GM19452 (cell line): ENCODE measurements around the gene PPM1E.
"Not testable (repeated sequence)": the region's sequence is repeated elsewhere in the genome, so short reads cannot be mapped to it uniquely, and the experiment has no call there.

Experiments used
- ATAC-seq: cut with Tn5 transposase; IDR thresholded peaks from one replicate; pipeline ENCODE4 v1.9.1; 2021; ENCODE audit not compliant: unreplicated experiment

PPM1E gene

GRCh38 chr17:58778482-58778881, 22.8 kb downstream of the PPM1E start:
- ATAC-seq, result not testable (repeated sequence)

- ATAC-seq, result no peak
Observed at GRCh38 chr17:58779446-58779845, 23.8 kb downstream of the PPM1E start.

GRCh38 chr17:58783380-58783779, 27.7 kb downstream of the PPM1E start:
- no peak for ATAC-seq

- no peak for ATAC-seq
Observed at GRCh38 chr17:58785097-58785496, 29.4 kb downstream of the PPM1E start.

DNA sequence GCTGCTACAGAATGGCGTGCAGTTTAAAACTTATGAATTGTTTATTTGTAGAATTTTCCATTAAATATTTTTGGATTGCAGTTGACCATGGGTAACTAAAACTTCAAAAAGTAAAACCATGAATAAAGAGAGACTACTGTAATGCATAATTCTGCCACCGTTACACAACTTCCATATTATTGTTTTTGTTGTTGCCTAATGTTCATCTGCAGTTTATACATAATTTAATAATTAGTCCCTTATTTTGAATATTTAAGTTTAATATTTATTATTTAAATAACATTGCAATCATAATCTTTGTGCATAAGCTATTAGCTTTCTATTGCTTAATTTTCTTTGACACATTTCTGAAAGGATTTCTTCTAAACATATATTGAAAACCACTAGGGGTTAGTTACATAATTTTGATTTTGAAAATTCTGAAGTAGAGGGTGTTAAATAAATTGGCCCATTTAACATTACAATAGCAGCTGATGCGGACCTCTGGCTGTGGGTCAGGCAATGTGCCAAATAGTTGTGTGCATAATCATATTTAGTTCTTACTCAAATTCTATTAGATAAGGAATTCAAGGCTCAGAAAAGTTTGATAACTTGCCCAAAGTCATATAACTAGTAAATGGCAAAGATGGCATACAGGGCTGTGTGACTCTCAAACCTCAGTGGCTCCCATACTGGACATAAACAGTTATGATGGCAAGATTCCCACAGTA, 31.1 kb downstream of the PPM1E start:
- no peak for ATAC-seq

DNA sequence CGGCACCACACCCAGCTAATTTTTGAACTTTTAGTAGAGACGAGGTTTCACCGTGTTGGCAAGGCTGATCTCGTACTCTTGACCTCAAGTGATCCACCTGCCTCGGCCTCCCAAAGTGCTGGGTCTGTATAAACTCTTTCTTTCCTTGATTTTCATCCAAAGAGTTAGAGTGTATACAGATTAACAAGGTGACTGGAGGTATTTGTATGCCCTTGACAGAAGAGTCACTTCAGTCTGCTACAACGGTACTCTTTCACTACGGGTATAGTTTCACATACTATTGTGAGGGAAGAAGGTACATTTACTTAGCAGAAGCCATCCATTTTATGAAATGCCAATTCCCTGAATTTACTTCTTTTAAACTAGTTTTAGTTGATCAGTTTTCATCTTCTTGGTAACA, 32.5 kb downstream of the PPM1E start:
- ATAC-seq, result no peak

GRCh38 chr17:58789160-58789559, 33.5 kb downstream of the PPM1E start:
- no peak for ATAC-seq

- ATAC-seq, result no peak
Observed at GRCh38 chr17:58789831-58790230, 34.2 kb downstream of the PPM1E start.

DNA sequence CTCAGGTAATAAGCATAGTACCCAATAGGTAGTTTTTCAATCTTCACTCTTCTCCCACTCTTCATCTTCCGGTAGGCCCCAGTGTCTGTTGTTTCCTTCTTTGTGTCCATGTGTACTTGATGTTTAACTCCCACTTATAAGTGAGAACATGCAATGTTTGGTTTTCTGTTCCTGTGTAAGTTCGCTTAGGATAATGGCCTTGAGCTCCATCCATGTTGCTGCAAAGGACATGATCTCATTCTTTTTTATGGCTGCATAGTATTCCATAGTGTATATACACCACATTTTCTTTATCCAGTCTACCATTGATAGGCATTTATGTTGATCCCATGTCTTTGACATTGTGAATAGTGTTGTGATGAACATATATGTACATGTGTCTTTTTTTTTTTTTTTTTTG, 38.9 kb downstream of the PPM1E start:
- ATAC-seq, result not testable (repeated sequence)

GRCh38 chr17:58802188-58802587, 46.5 kb downstream of the PPM1E start:
- ATAC-seq, result no peak

GRCh38 chr17:58806046-58806445, 50.4 kb downstream of the PPM1E start:
- ATAC-seq, result no peak

DNA sequence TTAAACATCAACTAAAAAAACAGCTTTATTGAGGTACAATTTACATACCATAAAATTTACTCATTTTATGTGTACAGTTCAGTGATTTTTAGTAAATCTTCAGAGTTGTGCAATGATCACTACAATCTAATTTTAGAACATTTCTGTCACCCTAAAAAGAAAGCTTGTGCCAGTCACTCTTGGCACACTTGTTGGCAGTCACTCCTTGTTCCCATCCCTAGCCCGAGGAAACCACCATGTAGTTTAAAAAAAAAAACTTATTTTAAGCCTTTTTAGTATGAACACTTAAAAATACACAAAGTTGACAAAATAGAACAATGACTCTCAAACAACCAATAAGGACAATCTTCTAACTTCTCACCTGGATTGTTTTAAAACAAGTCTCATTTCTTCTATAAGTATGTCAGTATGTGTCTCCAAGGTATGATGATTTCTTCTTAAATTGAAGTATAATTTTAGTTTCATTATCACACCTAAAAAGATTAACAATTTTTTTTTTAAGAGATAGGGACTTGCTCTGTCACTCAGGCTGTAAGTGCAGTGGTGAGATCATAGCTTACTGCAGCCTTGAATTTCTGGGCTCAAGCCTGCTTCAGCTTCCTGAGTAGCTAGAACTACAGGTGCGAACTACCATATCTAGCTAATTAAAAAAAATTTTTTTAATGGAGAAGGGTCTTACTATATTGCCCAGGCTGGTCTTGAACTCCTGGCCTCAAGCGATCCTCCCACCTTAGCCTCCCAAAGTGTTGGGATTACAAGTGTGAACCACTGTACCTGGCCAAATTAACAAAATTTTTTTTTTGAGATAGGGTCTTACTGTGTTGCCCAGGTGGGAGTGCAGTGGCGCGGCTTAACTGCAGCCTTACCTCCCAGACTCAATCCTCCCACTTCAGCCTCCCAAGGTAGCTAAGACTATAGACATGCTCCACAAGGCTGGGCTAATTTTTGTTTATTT, 53.2 kb downstream of the PPM1E start:
- no peak for ATAC-seq

DNA sequence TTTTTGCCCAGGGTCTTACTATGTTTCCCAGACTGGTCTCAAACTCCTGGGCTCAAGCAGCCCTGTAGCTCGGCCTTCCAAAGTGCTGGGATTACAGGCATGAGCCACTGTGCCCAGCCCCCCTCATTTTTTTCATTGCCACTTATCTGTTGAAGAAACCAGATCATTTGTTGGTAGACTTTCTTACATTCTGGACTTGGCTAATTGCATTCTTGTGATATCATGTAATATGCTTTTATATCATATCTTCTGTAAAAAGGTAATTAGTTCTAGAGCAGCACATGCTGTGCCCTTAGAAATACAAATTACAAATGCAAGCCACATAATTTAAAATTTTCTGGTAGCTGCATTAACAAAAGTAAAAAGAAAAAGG, 53.9 kb downstream of the PPM1E start:
- ATAC-seq, result no peak

DNA sequence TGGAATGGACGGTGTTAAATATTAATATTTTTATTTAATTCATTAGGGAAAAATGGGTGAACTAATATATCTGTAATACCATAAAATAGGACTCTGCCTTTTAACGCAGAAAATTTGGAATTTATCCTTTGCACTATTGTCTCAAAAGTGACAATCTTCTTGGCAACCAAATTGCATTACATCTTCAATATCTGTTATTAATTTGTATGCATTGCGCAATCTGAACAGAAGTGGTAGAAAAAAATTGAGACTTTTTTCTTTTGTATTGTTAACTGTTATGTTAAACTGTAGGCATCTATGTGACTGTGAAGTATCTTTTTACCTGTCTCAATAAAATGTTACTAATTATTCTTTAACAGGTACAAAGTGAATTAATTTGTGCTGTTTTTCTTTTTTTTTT, 55.6 kb downstream of the PPM1E start:
- no peak for ATAC-seq

- ATAC-seq, result no peak
Observed at GRCh38 chr17:58813712-58814111, 58.1 kb downstream of the PPM1E start.

GRCh38 chr17:58818654-58819053, 63.0 kb downstream of the PPM1E start:
- no peak for ATAC-seq

GRCh38 chr17:58822148-58823050, 66.7 kb downstream of the PPM1E start:
- no peak for ATAC-seq

GRCh38 chr17:58823051-58823525, 67.4 kb downstream of the PPM1E start:
- ATAC-seq, result no peak

DNA sequence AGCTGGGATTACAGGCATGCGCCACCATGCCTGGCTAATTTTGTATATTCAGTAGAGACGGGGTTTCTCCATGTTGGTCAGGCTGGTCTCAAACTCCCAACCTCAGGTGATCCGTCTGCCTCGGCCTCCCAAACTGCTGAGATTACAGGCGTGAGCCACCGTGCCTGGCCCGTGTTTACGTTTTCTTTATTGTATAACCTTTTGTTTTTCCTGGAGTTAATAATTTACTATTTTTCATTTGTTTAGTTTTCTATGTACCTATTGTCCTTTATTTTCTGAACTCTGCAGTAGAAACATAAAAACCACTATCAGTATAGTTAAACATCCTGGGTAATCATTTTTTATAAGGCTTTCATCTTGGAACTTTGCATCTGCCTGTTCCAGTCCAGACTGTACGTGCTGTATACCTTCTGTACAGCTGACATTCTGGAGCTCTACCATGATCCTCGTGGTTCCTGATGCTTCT, 73.6 kb downstream of the PPM1E start:
- no peak for ATAC-seq

GRCh38 chr17:58831780-58832179, 76.1 kb downstream of the PPM1E start:
- ATAC-seq, result no peak

DNA sequence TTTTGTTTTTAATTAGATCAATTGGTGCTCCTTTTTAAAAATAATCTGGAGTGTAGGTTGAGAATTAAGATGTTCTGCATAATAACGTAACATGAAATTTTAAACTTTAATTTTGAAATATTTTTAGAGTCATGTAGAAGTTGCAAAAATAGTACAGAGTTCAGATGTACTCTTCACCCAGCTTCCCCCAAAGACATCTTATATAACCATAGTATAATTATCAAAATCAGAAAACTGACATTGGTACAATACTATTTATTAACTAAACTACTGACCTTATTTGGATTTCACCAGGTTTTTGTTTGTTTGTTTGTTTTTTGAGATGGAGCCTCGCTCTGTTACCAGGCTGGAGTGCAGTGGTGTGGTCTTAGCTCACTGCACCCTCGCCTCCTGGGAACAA, 76.9 kb downstream of the PPM1E start:
- no peak for ATAC-seq
